ENCODE measurements around the gene CCDC34.

DNA sequence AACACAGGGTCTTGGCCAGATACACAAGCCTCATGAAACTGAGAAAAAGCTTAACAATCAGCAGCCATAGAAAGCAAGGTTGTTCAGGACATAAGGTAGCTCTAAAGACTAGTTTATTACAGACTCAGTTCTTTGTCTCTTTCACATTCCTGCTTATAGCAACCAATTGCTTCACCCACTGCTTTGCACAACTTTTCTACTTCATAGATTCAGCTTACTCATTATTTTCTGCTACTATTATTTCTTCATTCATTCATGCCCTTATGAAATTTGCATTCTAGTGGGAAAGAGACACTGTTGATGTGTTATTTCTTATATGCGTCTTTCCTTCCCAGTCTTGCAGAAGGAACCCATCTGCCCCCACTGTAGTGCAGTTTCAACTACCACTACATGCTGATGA lies 4.7 kb downstream of the CCDC34 start:
- TF ChIP-seq, protein P1, sequence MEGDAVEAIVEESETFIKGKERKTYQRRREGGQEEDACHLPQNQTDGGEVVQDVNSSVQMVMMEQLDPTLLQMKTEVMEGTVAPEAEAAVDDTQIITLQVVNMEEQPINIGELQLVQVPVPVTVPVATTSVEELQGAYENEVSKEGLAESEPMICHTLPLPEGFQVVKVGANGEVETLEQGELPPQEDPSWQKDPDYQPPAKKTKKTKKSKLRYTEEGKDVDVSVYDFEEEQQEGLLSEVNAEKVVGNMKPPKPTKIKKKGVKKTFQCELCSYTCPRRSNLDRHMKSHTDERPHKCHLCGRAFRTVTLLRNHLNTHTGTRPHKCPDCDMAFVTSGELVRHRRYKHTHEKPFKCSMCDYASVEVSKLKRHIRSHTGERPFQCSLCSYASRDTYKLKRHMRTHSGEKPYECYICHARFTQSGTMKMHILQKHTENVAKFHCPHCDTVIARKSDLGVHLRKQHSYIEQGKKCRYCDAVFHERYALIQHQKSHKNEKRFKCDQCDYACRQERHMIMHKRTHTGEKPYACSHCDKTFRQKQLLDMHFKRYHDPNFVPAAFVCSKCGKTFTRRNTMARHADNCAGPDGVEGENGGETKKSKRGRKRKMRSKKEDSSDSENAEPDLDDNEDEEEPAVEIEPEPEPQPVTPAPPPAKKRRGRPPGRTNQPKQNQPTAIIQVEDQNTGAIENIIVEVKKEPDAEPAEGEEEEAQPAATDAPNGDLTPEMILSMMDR (IDR thresholded peaks at IDR 0.05; ENCODE audit: poor library complexity, severe bottlenecking) = no peak
- TF ChIP-seq POLR2AphosphoS5 (IDR thresholded peaks at IDR 0.05) = no peak
- TF ChIP-seq RAD21 (conservative IDR thresholded peaks at IDR 0.05) = no peak
- no peak for TF ChIP-seq EP300 (conservative IDR thresholded peaks at IDR 0.05; ENCODE audit: poor library complexity, severe bottlenecking)
- no peak for TF ChIP-seq SMC3 (conservative IDR thresholded peaks at IDR 0.05; ENCODE audit: poor library complexity)

Measured in neural cell (in vitro differentiated cells).